ENCODE results near the gene OIT3.
"Not testable (repeated sequence)": the region's sequence is repeated elsewhere in the genome, so short reads cannot be mapped to it uniquely, and the experiment has no call there.

Gene OIT3

GRCh38 chr10:72903941-72904446 lies 10.5 kb downstream of the OIT3 start:
- not testable (repeated sequence) for DNase-seq (ENCODE audit: low read depth, low spot score)

DNA sequence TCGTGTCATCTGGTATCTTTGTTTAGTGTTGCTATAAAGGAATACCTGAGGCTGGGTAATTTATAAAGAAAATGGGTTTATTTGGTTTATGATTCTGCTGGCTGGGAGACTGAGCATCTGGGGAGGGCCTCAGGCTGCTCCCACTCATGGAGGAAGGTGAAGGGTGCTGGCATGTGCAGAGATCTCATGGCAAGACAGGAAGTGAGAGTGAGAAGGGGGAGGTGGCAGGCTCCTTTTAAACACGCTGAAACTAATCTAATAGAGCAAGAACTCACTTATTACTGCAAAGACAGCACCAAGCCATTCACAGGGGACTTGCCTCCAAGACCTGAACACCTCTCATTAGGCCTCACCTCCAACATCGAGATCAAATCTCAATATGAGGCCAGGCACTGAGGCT lies 11.3 kb downstream of the OIT3 start:
- no peak for DNase-seq (ENCODE audit: low read depth, low spot score)

DNA sequence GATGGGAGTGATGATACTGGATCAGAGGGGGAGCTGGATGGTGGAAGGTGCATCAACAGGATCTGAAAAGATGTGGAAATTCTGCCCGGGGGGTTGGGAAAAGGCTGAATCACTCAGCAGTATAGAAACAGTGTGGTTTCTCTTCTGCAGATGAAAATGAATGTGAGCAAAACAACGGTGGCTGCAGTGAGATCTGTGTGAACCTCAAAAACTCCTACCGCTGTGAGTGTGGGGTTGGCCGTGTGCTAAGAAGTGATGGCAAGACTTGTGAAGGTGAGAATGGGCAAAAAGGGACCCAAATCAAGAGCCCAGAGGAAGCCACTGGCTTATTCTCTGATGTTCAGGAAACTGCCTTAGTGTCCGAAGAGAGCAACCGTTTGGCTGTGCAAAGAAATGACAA lies 12.9 kb downstream of the OIT3 start:
- DNase-seq (ENCODE audit: low read depth, low spot score): no peak

DNA sequence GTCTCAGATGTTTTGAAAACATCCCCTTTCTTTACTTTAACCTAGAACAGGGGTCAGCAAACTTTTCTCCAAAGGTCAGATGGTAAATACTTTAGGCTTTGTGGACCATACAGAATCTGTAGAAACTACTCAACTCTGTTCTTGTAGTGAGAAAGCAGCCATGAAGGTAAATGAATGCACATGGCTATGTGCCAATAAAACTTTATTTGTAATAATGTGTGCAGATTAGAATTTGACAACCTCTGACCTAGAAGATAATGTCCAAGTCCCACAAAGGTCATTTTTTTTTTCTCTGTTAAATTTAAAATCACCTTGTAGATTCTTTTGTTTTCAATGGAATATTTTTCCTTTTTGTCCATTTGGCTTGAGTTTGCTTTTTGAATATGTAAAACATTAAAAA lies 17.2 kb downstream of the OIT3 start:
- no peak for DNase-seq (ENCODE audit: low read depth, low spot score)

DNA sequence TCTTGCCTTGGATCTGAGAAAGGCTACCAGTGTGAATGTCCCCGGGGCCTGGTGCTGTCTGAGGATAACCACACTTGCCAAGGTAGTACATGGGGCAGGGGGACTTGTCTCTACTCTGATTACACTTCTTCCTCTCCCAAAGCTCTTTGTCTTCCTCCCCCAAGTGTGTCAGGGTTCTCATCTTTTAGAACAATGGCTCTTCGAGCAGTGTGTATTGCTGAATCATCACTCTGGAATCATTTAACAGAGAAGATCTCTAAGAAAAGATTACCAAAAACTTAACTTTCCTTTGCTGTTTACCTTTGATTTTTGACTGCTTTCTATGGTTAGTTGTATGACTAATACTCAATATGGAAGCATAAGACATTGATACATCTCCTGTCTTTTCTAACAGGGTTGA lies 18.2 kb downstream of the OIT3 start:
- DNase-seq (ENCODE audit: low read depth, low spot score): no peak

- no peak for DNase-seq (ENCODE audit: low read depth, low spot score)
These were observed 19.2 kb downstream of the OIT3 start for GRCh38 chr10:72912736-72913135.

DNA sequence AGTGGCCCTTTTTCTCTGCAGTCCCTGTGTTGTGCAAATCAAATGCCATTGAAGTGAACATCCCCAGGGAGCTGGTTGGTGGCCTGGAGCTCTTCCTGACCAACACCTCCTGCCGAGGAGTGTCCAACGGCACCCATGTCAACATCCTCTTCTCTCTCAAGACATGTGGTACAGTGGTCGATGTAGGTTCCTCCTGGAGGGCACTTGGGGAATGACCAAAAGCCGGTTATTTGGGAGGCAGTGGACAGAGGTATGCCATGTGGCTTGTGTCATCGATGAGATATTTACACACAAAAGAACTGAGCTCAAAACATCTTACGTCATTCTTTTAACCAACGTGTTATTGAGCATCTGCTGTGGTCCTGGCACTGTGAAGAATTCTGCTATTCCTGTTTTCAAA lies 19.7 kb downstream of the OIT3 start:
- no peak for DNase-seq (ENCODE audit: low read depth, low spot score)

GRCh38 chr10:72917201-72917600 lies 23.7 kb downstream of the OIT3 start:
- not testable (repeated sequence) for DNase-seq (ENCODE audit: low read depth, low spot score)

GRCh38 chr10:72917803-72918332 lies 24.3 kb downstream of the OIT3 start:
- DNase-seq (ENCODE audit: low read depth, low spot score): not testable (repeated sequence)

GRCh38 chr10:72918352-72918751 lies 24.8 kb downstream of the OIT3 start:
- DNase-seq (ENCODE audit: low read depth, low spot score): no peak

DNA sequence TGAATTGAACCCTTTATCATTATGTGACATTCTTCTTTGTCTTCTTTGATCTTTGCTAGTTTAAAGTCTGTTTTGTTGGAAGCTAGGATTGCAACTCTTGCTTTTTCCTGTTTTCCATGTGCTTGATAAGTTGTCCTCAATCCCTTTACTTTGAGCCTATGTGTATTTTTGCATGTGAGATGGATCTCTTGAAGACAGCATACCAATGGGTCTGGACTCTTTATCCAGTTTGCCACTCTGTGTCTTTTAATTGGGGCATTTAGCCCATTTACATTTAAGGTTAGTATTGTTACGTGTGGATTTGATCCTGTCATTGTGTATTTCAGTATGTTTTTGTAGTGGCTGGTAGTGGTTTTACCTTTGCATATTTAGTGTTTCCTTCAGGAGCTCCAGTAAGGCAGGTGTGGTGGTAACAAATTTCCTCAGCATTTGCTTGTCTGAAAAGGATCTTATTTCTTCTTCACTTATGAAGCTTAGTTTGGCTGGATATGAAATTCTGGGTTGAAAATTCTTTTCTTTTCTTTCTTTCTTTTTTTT lies 27.7 kb downstream of the OIT3 start:
- DNase-seq (ENCODE audit: low read depth, low spot score): not testable (repeated sequence)

DNA sequence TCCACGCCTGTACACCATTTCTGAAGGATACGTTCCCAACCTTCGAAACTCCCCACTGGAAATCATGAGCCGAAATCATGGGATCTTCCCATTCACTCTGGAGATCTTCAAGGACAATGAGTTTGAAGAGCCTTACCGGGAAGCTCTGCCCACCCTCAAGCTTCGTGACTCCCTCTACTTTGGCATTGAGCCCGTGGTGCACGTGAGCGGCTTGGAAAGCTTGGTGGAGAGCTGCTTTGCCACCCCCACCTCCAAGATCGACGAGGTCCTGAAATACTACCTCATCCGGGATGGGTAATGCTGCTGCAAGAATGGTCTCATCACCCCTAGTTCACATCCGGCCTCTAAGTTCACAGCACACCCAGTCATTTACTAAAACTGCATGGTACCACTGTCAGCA lies 30.8 kb downstream of the OIT3 start:
- DNase-seq (ENCODE audit: low read depth, low spot score): no peak

- no peak for DNase-seq (ENCODE audit: low read depth, low spot score)
These were observed 32.5 kb downstream of the OIT3 start for GRCh38 chr10:72925951-72926465.

- no peak for DNase-seq (ENCODE audit: low read depth, low spot score)
These were observed 33.9 kb downstream of the OIT3 start for GRCh38 chr10:72927485-72927884.

GRCh38 chr10:72928798-72929197 lies 35.3 kb downstream of the OIT3 start:
- no peak for DNase-seq (ENCODE audit: low read depth, low spot score)

DNA sequence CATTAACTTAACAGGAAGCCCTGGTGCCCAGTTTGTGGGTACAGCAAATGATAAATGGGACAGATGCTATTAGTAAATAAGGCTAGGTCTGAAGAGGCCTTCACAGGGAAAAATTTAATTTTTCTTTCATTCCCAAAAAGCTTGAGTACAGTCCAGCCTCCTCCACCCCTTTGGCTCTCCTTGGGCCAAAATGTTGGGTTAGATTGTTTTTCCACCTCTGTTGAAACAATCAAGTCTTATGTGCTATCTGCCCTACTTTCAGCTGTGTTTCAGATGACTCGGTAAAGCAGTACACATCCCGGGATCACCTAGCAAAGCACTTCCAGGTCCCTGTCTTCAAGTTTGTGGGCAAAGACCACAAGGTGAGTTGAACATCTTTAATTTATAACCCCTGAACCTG lies 36.7 kb downstream of the OIT3 start:
- no peak for DNase-seq (ENCODE audit: low read depth, low spot score)

GRCh38 chr10:72932259-72933015 lies 38.9 kb downstream of the OIT3 start:
- DNase-seq (ENCODE audit: low read depth, low spot score): no peak

GRCh38 chr10:72935361-72935760 lies 41.8 kb downstream of the OIT3 start:
- no peak for DNase-seq (ENCODE audit: low read depth, low spot score)

DNA sequence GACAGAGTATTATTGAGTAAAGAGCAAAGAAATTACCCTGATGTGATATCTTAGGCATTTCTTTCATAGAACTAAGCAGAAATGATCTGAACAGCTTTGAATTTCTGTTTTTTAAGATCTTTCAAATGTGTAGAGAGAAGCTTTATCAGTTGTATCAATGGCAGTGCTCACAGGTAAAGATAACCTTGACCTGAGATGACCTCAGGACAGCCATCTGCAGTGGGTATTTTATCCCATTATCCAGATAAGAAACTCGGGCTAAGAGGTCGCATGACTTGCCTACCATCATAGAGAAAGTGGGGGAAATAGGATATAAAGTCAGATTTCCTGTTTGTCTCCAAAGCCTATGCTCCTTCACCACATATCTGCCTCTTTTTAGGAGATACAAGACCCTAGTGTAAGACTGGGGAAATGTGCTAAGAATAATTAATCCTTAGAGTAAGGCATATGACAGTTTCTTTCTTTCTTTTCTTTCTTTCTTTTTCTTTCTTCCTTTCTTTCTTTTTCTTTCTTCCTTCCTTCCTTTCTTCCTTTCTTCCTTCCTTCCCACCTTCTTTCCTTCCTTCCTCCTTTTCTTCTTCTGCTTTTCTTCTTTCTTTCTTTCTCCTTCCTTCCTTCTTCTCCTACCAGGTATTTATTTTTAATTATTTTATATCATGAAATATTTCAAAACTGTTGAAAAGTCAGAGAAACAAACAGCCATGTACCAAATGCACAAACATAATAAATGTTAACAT lies 50.1 kb downstream of the OIT3 start:
- DNase-seq (ENCODE audit: low read depth, low spot score): no peak

GRCh38 chr10:72946963-72947362 lies 53.4 kb downstream of the OIT3 start:
- no peak for DNase-seq (ENCODE audit: low read depth, low spot score)

DNA sequence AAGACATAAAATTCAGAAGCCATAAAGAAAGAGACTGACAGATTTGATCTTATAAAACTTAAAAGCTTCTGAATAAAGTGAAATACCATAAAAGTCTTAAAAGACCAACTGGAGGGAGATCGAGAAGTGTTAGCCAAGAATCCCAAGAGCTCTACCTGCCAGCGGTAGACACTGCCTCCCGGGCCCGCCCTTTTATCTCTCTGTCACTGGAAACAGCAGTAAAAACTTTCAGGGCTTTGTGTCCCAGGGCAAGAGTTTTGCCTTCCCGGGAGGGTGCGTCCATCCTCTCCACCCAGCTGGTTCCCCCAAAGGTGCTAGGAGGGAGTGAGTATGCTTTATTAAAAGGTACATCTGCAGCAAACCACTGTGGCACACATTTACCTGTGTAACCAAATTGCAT lies 55.2 kb downstream of the OIT3 start:
- no peak for DNase-seq (ENCODE audit: low read depth, low spot score)

DNA sequence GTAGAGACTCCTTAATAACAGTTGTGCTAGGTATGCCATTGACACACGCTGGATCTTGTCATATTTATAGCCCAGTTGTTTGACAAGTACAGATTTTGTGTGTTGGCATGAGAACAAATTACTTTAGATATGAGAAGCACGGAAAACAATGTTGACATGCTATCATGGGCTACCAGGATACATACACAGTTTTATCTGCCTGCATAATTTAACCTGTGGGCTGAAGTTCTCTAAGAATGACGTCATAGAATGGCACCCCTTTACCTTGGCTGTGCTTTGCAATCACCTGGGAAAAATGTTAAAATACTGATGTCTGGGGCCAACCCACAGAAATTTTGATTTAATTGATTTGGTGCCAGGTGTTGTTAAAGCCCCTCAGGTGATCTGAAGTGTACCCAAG lies 58.2 kb downstream of the OIT3 start:
- DNase-seq (ENCODE audit: low read depth, low spot score): no peak

All from brain pericyte (primary cell).